ENCODE data around the gene MVK. TPM values are rescaled to one million over a fixed set of nuclear protein-coding genes. Genes with fewer than 3 reads are reported as not detected.

MVK gene
- total RNA-seq, 1 experiment from 2014 or later: 50.8 TPM

- Histone ChIP-seq H3F3A (ENCODE audit: insufficient read depth, low read depth) (peaks cover 16% of the 10 kb centered on the region; the same call in 1 of the 2 replicates), H3K9me3 (ENCODE audit: insufficient read depth, low read depth) (no peaks in the 10 kb centered on the region), H3K27ac (no peak overlapping the region), H3K4me3 (no peak overlapping the region), H4K20me1 (ENCODE audit: insufficient read depth) (no peaks in the 10 kb centered on the region), H3K4me2 (no peak overlapping the region), H2AFZ (no peak overlapping the region), H3K9me2 (ENCODE audit: insufficient read depth) (no peaks in the 10 kb centered on the region), H3K36me3 (ENCODE audit: low read depth) (no peaks in the 10 kb centered on the region), H3K4me1 (replicated peaks; ENCODE audit: insufficient read depth) (peaks cover 19% of the 10 kb centered on the region), H3K79me2 (ENCODE audit: low read depth) (no peaks in the 10 kb centered on the region), H3K27me3 (ENCODE audit: insufficient read depth, low read depth) (no peaks in the 10 kb centered on the region)
- ChIA-PET POLR2A (ENCODE audit: unreplicated experiment) (no interaction called here), CTCF (no interaction called here)
- no peak for DNase-seq
- TF ChIP-seq, protein P1, sequence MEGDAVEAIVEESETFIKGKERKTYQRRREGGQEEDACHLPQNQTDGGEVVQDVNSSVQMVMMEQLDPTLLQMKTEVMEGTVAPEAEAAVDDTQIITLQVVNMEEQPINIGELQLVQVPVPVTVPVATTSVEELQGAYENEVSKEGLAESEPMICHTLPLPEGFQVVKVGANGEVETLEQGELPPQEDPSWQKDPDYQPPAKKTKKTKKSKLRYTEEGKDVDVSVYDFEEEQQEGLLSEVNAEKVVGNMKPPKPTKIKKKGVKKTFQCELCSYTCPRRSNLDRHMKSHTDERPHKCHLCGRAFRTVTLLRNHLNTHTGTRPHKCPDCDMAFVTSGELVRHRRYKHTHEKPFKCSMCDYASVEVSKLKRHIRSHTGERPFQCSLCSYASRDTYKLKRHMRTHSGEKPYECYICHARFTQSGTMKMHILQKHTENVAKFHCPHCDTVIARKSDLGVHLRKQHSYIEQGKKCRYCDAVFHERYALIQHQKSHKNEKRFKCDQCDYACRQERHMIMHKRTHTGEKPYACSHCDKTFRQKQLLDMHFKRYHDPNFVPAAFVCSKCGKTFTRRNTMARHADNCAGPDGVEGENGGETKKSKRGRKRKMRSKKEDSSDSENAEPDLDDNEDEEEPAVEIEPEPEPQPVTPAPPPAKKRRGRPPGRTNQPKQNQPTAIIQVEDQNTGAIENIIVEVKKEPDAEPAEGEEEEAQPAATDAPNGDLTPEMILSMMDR (conservative IDR thresholded peaks at IDR 0.05): no peak
- no peak for TF ChIP-seq EZH2 (IDR thresholded peaks at IDR 0.05; ENCODE audit: low read depth)
- BruUV-seq (replicated peaks): no TSS peak
- intact Hi-C loops (cut with micrococcal nuclease; ENCODE audit: unreplicated experiment): no loop called here
Measured at GRCh38 chr12:109548258-109548657, 25.3 kb upstream of the MVK start.

DNA sequence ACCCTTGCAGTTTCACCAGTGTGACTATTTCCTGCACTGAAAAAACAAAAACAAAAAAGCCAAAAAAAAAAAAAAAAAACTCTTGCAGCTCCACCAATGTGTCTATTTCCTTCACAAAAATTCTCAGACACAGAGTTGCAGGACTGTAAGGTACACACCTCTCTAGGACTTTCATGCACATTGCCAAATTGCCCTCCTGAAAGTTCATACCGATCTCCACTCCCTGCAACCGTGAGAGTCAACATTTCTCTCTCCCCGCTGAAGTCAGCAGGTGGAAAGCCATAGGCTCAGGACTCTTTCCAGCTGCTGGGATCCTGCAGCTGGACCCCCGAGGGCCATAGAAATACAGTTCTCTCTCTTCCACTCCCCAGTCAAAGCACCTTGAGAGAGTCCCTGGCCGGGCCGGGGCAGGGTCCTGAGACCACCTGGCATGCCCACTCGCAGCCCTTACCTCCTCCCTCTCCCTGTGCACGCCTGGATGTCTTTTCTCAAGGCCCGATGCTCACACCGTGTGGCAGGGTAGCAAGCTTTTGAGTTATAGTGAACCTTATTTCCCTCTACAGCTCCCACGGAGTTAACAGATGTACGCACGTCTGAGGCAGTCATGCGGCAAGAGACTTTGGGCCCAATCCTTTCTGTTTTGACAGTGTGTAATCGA, 23.9 kb upstream of the MVK start:
- no peak overlapping the region for H3K27ac ChIP-seq
- BruUV-seq (replicated peaks): no TSS peak
- H3K4me2 ChIP-seq: no peak overlapping the region
- H3K9me3 ChIP-seq (ENCODE audit: insufficient read depth, low read depth): no peaks in the 10 kb centered on the region
- no peaks in the 10 kb centered on the region for H3K79me2 ChIP-seq (ENCODE audit: low read depth)
- peaks cover 19% of the 10 kb centered on the region for H3K4me1 ChIP-seq (replicated peaks; ENCODE audit: insufficient read depth)
- H3K27me3 ChIP-seq (ENCODE audit: insufficient read depth, low read depth): no peaks in the 10 kb centered on the region
- no peak overlapping the region for H3K4me3 ChIP-seq
- no peak for DNase-seq
- TF ChIP-seq, protein P1 (conservative IDR thresholded peaks at IDR 0.05): no peak
- no peak for TF ChIP-seq EZH2 (IDR thresholded peaks at IDR 0.05; ENCODE audit: low read depth)
- peaks cover 10% of the 10 kb centered on the region; the same call in 1 of the 2 replicates for H3F3A ChIP-seq (ENCODE audit: insufficient read depth, low read depth)
- H2AFZ ChIP-seq: no peak overlapping the region
- no peaks in the 10 kb centered on the region for H3K9me2 ChIP-seq (ENCODE audit: insufficient read depth)
- ChIA-PET POLR2A (ENCODE audit: unreplicated experiment) (interaction anchor here (0.6 to 0.7 kb wide), 2 partner anchors 9 to 223 kb away, joined by 4 to 14 read pairs; no protein-coding TSS in a partner anchor), CTCF (interaction anchor here (0.7 kb wide), 1 partner anchor 93 kb away, joined by 17 read pairs; no protein-coding TSS in a partner anchor)
- no peaks in the 10 kb centered on the region for H4K20me1 ChIP-seq (ENCODE audit: insufficient read depth)
- intact Hi-C loops (cut with micrococcal nuclease; ENCODE audit: unreplicated experiment): no loop called here
- H3K36me3 ChIP-seq (ENCODE audit: low read depth): no peaks in the 10 kb centered on the region

GRCh38 chr12:109550281-109550680, 23.3 kb upstream of the MVK start:
- Histone ChIP-seq H3K9me2 (ENCODE audit: insufficient read depth) (no peaks in the 10 kb centered on the region), H3K9me3 (ENCODE audit: insufficient read depth, low read depth) (no peaks in the 10 kb centered on the region), H2AFZ (no peak overlapping the region), H4K20me1 (ENCODE audit: insufficient read depth) (no peaks in the 10 kb centered on the region), H3K4me3 (no peak overlapping the region), H3K79me2 (ENCODE audit: low read depth) (no peaks in the 10 kb centered on the region), H3K36me3 (ENCODE audit: low read depth) (no peaks in the 10 kb centered on the region), H3K4me2 (no peak overlapping the region), H3F3A (ENCODE audit: insufficient read depth, low read depth) (peaks cover 6% of the 10 kb centered on the region; the same call in 1 of the 2 replicates), H3K27me3 (ENCODE audit: insufficient read depth, low read depth) (no peaks in the 10 kb centered on the region), H3K4me1 (replicated peaks; ENCODE audit: insufficient read depth) (peaks cover 14% of the 10 kb centered on the region), H3K27ac (no peak overlapping the region)
- ChIA-PET CTCF (interaction anchor here (0.7 kb wide), 1 partner anchor 93 kb away, joined by 17 read pairs; no protein-coding TSS in a partner anchor), POLR2A (ENCODE audit: unreplicated experiment) (interaction anchor here (0.7 kb wide), 1 partner anchor 10 kb away, joined by 14 read pairs; no protein-coding TSS in a partner anchor)
- intact Hi-C loops (cut with micrococcal nuclease; ENCODE audit: unreplicated experiment): no loop called here
- no peak for TF ChIP-seq EZH2 (IDR thresholded peaks at IDR 0.05; ENCODE audit: low read depth)
- TF ChIP-seq, protein P1 (conservative IDR thresholded peaks at IDR 0.05): no peak
- no peak for DNase-seq
- no TSS peak for BruUV-seq (replicated peaks)

All from PC-9 (cell line).